A673 (cell line): ENCODE data around the gene PECR. TPM values are rescaled to one million over a fixed set of nuclear protein-coding genes. Genes with fewer than 3 reads are reported as not detected.

Experiments used
- BruUV-seq: library from RNA; stranded (reverse); fragments of 400-500 nt; replicated peaks from 2 replicates; lab custom pipeline; 2021; lab: Mats Ljungman, UMichigan
- CTCF ChIA-PET: fragments of 300-600 bp; sonication (Branson Sonifier 250); formaldehyde crosslinking; loops from one replicate; lab custom pipeline; 2022; ENCODE audit warnings: antibody characterized with exemption; lab: Charles Lee
- POLR2A ChIA-PET: fragments of 300-600 bp; sonication (Branson Sonifier 250); formaldehyde crosslinking; loops from one replicate; lab custom pipeline; 2022; ENCODE audit warnings: antibody characterized with exemption; ENCODE audit not compliant: low non-redundant PET; lab: Charles Lee
- DNase-seq: peaks from one replicate; pipeline ENCODE4 v3.0.0-alpha.2; 2015; ENCODE audit warnings: low spot score
- H3K27ac ChIP-seq: fragments of 200-600 bp; sonication (generic); 2 replicates; pipeline ENCODE4 v1.5.1; 2016; ENCODE audit warnings: mixed run types, low read depth, mild to moderate bottlenecking, mixed read lengths, antibody characterized with exemption, low read length; ENCODE audit not compliant: poor library complexity, severe bottlenecking
- H3K27me3 ChIP-seq: fragments of 200-600 bp; sonication (generic); replicated peaks from 2 replicates; pipeline ENCODE4 v1.6.1; 2017; ENCODE audit warnings: mixed run types, low read depth, mild to moderate bottlenecking, mixed read lengths, antibody characterized with exemption, low read length; ENCODE audit not compliant: insufficient read depth, poor library complexity
- H3K36me3 ChIP-seq: fragments of 200-600 bp; sonication (generic); 2 replicates; pipeline ENCODE4 v1.6.1; 2016; ENCODE audit warnings: mixed run types, mild to moderate bottlenecking, mixed read lengths, antibody characterized with exemption, low read length; ENCODE audit not compliant: insufficient read depth, poor library complexity, severe bottlenecking
- H3K4me1 ChIP-seq: fragments of 200-600 bp; sonication (generic); 2 replicates; pipeline ENCODE4 v1.6.1; 2017; ENCODE audit warnings: mixed run types, mild to moderate bottlenecking, mixed read lengths, antibody characterized with exemption, low read length; ENCODE audit not compliant: insufficient read depth, poor library complexity, severe bottlenecking
- H3K4me3 ChIP-seq: fragments of 200-600 bp; sonication (generic); 2 replicates; pipeline ENCODE4 v1.5.1; 2016; ENCODE audit warnings: low read depth, mixed run types, mild to moderate bottlenecking, mixed read lengths, low read length; ENCODE audit not compliant: poor library complexity, severe bottlenecking
- H3K9me3 ChIP-seq: fragments of 200-600 bp; sonication (generic); 2 replicates; pipeline ENCODE4 v1.6.1; 2016; ENCODE audit warnings: mixed run types, low read depth, mild to moderate bottlenecking, mixed read lengths, antibody characterized with exemption, low read length; ENCODE audit not compliant: poor library complexity, severe bottlenecking
- EZH2 ChIP-seq: fragments of 200-600 bp; sonication (generic); IDR thresholded peaks from 2 replicates; pipeline ENCODE4 v1.6.1; 2017; ENCODE audit warnings: borderline replicate concordance, low read depth, mild to moderate bottlenecking, mixed read lengths, antibody characterized with exemption, low read length; ENCODE audit not compliant: poor library complexity, severe bottlenecking
- intact Hi-C: fragments of 100-400 bp; cut with micrococcal nuclease; formaldehyde crosslinking; loops from one replicate; pipeline ENCODE4 v1.10.0; 2022; ENCODE audit not compliant: unreplicated experiment
- total RNA-seq: library from RNA; stranded (reverse); gene quantifications from 2 replicates; pipeline ENCODE4 v1.2.3, GENCODE V29; 2021
- TF ChIP-seq, protein P1 (sequence below): fragments of 300-800, 200-600 bp; sonication (generic); conservative IDR thresholded peaks from 2 replicates; pipeline ENCODE4 v1.5.1; 2017; ENCODE audit warnings: low read depth, mild to moderate bottlenecking, antibody characterized with exemption, low read length, moderate library complexity, mixed read lengths

PECR gene
- total RNA-seq, 1 experiment from 2014 or later = 19.7 TPM

DNA sequence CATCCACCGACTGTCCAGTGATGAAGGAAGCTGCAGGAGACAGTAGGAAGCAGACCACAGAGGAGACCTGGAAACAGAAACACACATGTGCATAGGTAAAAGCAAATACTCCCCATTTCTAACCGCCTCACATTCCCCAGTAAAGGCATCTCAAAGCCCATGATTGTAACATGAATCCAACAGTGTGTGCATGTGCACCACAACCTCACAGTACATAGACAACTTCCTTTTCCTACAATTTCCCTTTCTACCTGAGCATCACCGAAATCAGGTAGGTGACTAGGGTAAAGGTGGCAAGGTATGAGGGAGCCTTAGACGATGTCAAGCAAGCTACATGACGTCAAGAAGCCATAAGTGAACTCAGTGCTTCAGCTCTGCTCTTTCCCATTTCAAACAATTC, 37.7 kb downstream of the PECR start:
- ChIA-PET CTCF (no interaction called here), POLR2A (no interaction called here)
- H3K4me1 ChIP-seq = no peaks in the 10 kb centered on the region
- no peaks in the 10 kb centered on the region for H3K9me3 ChIP-seq
- DNase-seq = no peak
- H3K4me3 ChIP-seq = no peak overlapping the region
- no peak overlapping the region for H3K27ac ChIP-seq
- no peaks in the 10 kb centered on the region for H3K27me3 ChIP-seq
- H3K36me3 ChIP-seq = peaks cover 9% of the 10 kb centered on the region
- intact Hi-C loops = no loop called here
- TF ChIP-seq, protein P1, sequence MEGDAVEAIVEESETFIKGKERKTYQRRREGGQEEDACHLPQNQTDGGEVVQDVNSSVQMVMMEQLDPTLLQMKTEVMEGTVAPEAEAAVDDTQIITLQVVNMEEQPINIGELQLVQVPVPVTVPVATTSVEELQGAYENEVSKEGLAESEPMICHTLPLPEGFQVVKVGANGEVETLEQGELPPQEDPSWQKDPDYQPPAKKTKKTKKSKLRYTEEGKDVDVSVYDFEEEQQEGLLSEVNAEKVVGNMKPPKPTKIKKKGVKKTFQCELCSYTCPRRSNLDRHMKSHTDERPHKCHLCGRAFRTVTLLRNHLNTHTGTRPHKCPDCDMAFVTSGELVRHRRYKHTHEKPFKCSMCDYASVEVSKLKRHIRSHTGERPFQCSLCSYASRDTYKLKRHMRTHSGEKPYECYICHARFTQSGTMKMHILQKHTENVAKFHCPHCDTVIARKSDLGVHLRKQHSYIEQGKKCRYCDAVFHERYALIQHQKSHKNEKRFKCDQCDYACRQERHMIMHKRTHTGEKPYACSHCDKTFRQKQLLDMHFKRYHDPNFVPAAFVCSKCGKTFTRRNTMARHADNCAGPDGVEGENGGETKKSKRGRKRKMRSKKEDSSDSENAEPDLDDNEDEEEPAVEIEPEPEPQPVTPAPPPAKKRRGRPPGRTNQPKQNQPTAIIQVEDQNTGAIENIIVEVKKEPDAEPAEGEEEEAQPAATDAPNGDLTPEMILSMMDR = no peak
- no peak for TF ChIP-seq EZH2
- no TSS peak for BruUV-seq

DNA sequence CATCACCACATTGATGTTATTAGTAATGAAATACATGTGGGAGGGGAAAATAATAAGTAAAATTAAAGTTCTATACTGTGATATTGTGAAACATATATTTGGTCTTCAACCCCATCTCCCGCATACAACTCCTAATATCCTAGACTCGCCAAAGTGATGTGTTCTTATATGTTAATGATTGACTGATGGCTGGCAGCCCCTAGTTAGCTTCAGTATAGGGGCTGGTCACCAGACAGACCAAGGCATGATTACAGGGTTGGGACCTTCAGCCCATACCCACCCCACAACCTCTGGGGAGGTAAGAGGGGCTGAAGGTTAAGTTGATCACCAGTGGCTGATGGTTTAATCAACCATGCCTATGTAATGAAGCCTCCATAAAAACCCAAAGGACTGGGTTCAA, 40.2 kb downstream of the PECR start:
- no peak overlapping the region for H3K27ac ChIP-seq
- no peaks in the 10 kb centered on the region for H3K4me1 ChIP-seq
- H3K4me3 ChIP-seq = no peak overlapping the region
- H3K27me3 ChIP-seq = no peaks in the 10 kb centered on the region
- CTCF ChIA-PET = no interaction called here
- H3K9me3 ChIP-seq = no peaks in the 10 kb centered on the region
- intact Hi-C loops = no loop called here
- POLR2A ChIA-PET = no interaction called here
- DNase-seq = no peak
- peaks cover 6% of the 10 kb centered on the region for H3K36me3 ChIP-seq
- TF ChIP-seq EZH2 = no peak
- TF ChIP-seq, protein P1 = no peak
- BruUV-seq = no TSS peak

DNA sequence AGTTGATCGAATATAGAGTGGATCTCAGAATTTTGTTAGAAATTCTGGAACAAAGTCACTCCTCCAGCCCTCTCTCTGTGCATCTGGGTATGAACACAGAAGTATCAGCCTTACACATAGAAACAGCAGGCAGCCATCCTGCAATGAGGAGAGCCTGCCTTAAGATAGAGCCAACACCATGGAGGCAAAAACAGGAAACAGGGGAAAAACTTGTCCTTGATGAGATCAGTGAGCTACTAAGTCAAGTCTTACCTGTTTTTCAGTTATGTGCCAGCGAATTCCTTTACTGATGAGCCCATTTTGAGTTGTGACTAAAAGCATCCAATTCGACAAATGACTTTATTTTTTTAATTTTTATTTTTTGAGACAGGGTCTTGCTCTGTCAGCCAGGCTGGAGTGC, 41.7 kb downstream of the PECR start:
- Histone ChIP-seq H3K36me3 (peaks cover 6% of the 10 kb centered on the region), H3K27ac (no peak overlapping the region), H3K9me3 (no peaks in the 10 kb centered on the region), H3K27me3 (no peaks in the 10 kb centered on the region), H3K4me1 (no peaks in the 10 kb centered on the region), H3K4me3 (no peak overlapping the region)
- DNase-seq = no peak
- intact Hi-C loops = no loop called here
- TF ChIP-seq, protein P1 = no peak
- no peak for TF ChIP-seq EZH2
- ChIA-PET CTCF (no interaction called here), POLR2A (no interaction called here)
- BruUV-seq = no TSS peak
